Nephron (organoid): ENCODE data around the gene BAX.

ENCODE experiments used
- H3K27ac Mint-ChIP-seq, 3 experiments: 2 replicates each; pipeline ENCODE4 v1.8.0; 2020; ENCODE audit warnings: mixed read lengths in 3 of 3, mild to moderate bottlenecking in 2 of 3, moderate library complexity in 1 of 3
- H3K27me3 Mint-ChIP-seq: 2 replicates; pipeline ENCODE4 v1.8.0; 2021; ENCODE audit warnings: low read depth, mild to moderate bottlenecking, moderate library complexity, mixed read lengths
- H3K36me3 Mint-ChIP-seq: 2 replicates; pipeline ENCODE4 v1.8.0; 2020; ENCODE audit warnings: low read depth, mixed read lengths
- H3K4me1 Mint-ChIP-seq: 2 replicates; pipeline ENCODE4 v1.8.0; 2020; ENCODE audit warnings: mixed read lengths
- H3K4me3 Mint-ChIP-seq, 3 experiments: 2 replicates each; pipeline ENCODE4 v1.8.0; 2020; ENCODE audit warnings: mild to moderate bottlenecking in 3 of 3, mixed read lengths in 3 of 3, moderate library complexity in 2 of 3
- H3K9me3 Mint-ChIP-seq: 2 replicates; pipeline ENCODE4 v1.8.0; 2020; ENCODE audit warnings: mixed read lengths
- TF ChIP-seq, protein P1 (sequence below), 3 experiments: fragments of 200-600 bp; sonication (generic); IDR thresholded peaks; one replicate each; pipeline ENCODE4 v1.5.0; 2021; ENCODE audit warnings: antibody characterized with exemption in 3 of 3; ENCODE audit not compliant: unreplicated experiment in 3 of 3

BAX gene

GRCh38 chr19:48950159-48950558, 4.5 kb upstream of the BAX start:
- H3K27me3 Mint-ChIP-seq = peaks cover 3% of the 10 kb centered on the region
- no peaks in the 10 kb centered on the region for H3K9me3 Mint-ChIP-seq
- peak overlapping the region in 1 of 3 experiments; percentile 16 for H3K4me3 Mint-ChIP-seq
- TF ChIP-seq, protein P1, sequence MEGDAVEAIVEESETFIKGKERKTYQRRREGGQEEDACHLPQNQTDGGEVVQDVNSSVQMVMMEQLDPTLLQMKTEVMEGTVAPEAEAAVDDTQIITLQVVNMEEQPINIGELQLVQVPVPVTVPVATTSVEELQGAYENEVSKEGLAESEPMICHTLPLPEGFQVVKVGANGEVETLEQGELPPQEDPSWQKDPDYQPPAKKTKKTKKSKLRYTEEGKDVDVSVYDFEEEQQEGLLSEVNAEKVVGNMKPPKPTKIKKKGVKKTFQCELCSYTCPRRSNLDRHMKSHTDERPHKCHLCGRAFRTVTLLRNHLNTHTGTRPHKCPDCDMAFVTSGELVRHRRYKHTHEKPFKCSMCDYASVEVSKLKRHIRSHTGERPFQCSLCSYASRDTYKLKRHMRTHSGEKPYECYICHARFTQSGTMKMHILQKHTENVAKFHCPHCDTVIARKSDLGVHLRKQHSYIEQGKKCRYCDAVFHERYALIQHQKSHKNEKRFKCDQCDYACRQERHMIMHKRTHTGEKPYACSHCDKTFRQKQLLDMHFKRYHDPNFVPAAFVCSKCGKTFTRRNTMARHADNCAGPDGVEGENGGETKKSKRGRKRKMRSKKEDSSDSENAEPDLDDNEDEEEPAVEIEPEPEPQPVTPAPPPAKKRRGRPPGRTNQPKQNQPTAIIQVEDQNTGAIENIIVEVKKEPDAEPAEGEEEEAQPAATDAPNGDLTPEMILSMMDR (IDR thresholded peaks at IDR 0.05; ENCODE audit: unreplicated experiment in 3 of 3) = no peak
- H3K4me1 Mint-ChIP-seq = peaks cover 6% of the 10 kb centered on the region
- H3K36me3 Mint-ChIP-seq = no peaks in the 10 kb centered on the region
- H3K27ac Mint-ChIP-seq = no peak overlapping the region

GRCh38 chr19:48950830-48951519, 3.7 kb upstream of the BAX start:
- TF ChIP-seq, protein P1 (IDR thresholded peaks at IDR 0.05; ENCODE audit: unreplicated experiment in 3 of 3) = no peak
- no peaks in the 10 kb centered on the region for H3K9me3 Mint-ChIP-seq
- H3K4me1 Mint-ChIP-seq = peaks cover 9% of the 10 kb centered on the region
- H3K36me3 Mint-ChIP-seq = peaks cover 2% of the 10 kb centered on the region
- H3K27me3 Mint-ChIP-seq = peaks cover 3% of the 10 kb centered on the region
- no peak overlapping the region for H3K4me3 Mint-ChIP-seq
- H3K27ac Mint-ChIP-seq = no peak overlapping the region

GRCh38 chr19:48953141-48953540, 1.5 kb upstream of the BAX start:
- TF ChIP-seq, protein P1 (IDR thresholded peaks at IDR 0.05; ENCODE audit: unreplicated experiment in 3 of 3) = no peak
- H3K27me3 Mint-ChIP-seq = peaks cover 6% of the 10 kb centered on the region
- H3K27ac Mint-ChIP-seq = peak overlapping the region in 1 of 3 experiments; percentile 56
- peaks cover 13% of the 10 kb centered on the region for H3K4me1 Mint-ChIP-seq
- peaks cover 13% of the 10 kb centered on the region for H3K36me3 Mint-ChIP-seq
- H3K9me3 Mint-ChIP-seq = no peaks in the 10 kb centered on the region
- peak overlapping the region in 2 of 3 experiments; percentile 21 to 38 for H3K4me3 Mint-ChIP-seq

DNA sequence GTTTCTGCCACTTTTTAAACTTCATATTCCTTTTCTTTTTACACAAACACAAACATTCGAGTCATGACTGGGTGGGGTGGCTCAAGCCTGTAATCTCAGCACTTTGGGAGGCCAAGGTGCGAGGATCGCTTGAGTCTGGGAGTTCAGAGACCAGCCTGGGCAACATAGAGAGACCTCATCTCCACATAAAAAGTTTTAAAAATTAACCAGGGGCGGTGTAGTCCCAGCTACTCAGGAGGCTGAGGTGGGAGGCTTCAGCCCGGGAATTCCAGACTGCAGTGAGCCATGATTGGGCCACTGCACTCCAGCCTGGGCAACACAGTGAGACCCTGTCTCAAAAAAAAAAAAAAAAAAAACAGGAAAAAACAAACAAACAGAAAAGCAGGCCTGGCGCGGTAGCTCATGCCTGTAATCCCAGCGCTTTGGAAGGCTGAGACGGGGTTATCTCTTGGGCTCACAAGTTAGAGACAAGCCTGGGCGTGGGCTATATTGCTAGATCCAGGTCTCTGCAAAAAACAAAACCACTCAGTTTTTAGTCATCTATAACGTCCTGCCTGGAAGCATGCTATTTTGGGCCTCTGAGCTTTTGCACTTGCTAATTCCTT, 583 bp upstream of the BAX start:
- H3K4me3 Mint-ChIP-seq = peak overlapping the region; percentile 85 to 90 (median 88)
- peak overlapping the region; percentile 92 to 97 (median 96) for H3K27ac Mint-ChIP-seq
- TF ChIP-seq, protein P1 (IDR thresholded peaks at IDR 0.05; ENCODE audit: unreplicated experiment in 3 of 3) = no peak
- peaks cover 17% of the 10 kb centered on the region for H3K36me3 Mint-ChIP-seq
- no peaks in the 10 kb centered on the region for H3K9me3 Mint-ChIP-seq
- H3K27me3 Mint-ChIP-seq = peaks cover 4% of the 10 kb centered on the region
- H3K4me1 Mint-ChIP-seq = peaks cover 13% of the 10 kb centered on the region

DNA sequence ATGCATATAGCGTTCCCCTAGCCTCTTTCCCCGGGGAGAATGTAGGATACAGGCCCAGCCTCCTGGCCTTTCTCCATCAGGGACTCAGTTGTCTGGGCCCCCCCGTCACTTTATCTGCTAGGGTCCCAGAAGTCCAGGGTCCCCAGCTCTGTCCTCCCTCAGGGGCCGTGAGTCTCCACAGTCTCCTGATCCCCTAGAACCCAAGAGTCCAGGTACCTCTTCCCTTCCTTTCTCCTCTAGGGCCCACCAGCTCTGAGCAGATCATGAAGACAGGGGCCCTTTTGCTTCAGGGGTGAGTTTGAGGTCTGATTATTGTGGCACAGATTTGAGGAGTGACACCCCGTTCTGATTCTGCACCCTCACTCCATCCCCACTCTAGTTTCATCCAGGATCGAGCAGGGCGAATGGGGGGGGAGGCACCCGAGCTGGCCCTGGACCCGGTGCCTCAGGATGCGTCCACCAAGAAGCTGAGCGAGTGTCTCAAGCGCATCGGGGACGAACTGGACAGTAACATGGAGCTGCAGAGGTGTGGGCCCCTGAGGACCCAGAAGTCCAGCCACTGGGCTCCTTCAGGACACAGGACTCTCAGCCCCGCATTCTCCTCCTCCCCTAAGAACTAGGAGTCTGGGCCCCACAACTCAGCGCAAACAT, 758 bp downstream of the BAX start:
- no peaks in the 10 kb centered on the region for H3K9me3 Mint-ChIP-seq
- peaks cover 4% of the 10 kb centered on the region for H3K27me3 Mint-ChIP-seq
- H3K36me3 Mint-ChIP-seq = peaks cover 17% of the 10 kb centered on the region
- TF ChIP-seq, protein P1 (IDR thresholded peaks at IDR 0.05; ENCODE audit: unreplicated experiment in 3 of 3) = no peak
- H3K4me1 Mint-ChIP-seq = peaks cover 13% of the 10 kb centered on the region
- peak overlapping the region; percentile 85 to 89 (median 88) for H3K4me3 Mint-ChIP-seq
- peak overlapping the region; percentile 11 to 86 (median 70) for H3K27ac Mint-ChIP-seq
